Measurements from ENCODE around the gene FCHSD2.

FCHSD2 gene

GRCh38 chr11:72836111-72836510 is 306.0 kb downstream of the FCHSD2 start:
- H3K27me3 ChIP-seq (replicated peaks in 2 of 5; ENCODE audit: control insufficient read depth in 4 of 5, insufficient read depth in 5 of 5, low read length in 4 of 5): no peaks in the 10 kb centered on the region
- no peak overlapping the region for H3K27ac ChIP-seq (ENCODE audit: insufficient read depth in 1 of 2, low read depth in 1 of 2, low read length in 2 of 2, poor library complexity in 1 of 2, severe bottlenecking in 2 of 2)
- no peaks in the 10 kb centered on the region for H3K9me3 ChIP-seq (ENCODE audit: control extremely low read depth in 1 of 5, control insufficient read depth in 4 of 5, insufficient read depth in 2 of 5, low read depth in 1 of 5, low read length in 4 of 5)
- POLR2A ChIA-PET: interaction anchor here (0.7 to 0.9 kb wide), 2 partner anchors 111 to 143 kb away, joined by 4 to 5 read pairs; no protein-coding TSS in a partner anchor
- H3K4me3 ChIP-seq (ENCODE audit: control insufficient read depth in 1 of 7, extremely low read depth in 1 of 7, insufficient read depth in 4 of 7, low read depth in 2 of 7, low read length in 6 of 7): no peak overlapping the region
- CTCF ChIA-PET: interaction anchor here (0.5 to 6.8 kb wide), 4 partner anchors 35 to 342 kb away, joined by 3 to 75 read pairs (median 4); partner anchors contain the start of gene STARD10
- no peak for DNase-seq
- H3K4me1 ChIP-seq (ENCODE audit: control extremely low read depth in 1 of 4, control insufficient read depth in 4 of 4, insufficient read depth in 4 of 4, low read length in 3 of 4): peaks cover 0 to 11% (median 4%) of the 10 kb centered on the region in 4 experiments
- 90% methylated on average over 3 of the region's 4 CpGs for WGBS (ENCODE audit: insufficient coverage)
- peaks cover 8 to 72% (median 47%) of the 10 kb centered on the region in 4 experiments for H3K36me3 ChIP-seq (ENCODE audit: control insufficient read depth in 4 of 4, insufficient read depth in 4 of 4, low read length in 3 of 4)

- H3K4me3 ChIP-seq (ENCODE audit: control insufficient read depth in 1 of 7, extremely low read depth in 1 of 7, insufficient read depth in 4 of 7, low read depth in 2 of 7, low read length in 6 of 7): no peak overlapping the region
- CTCF ChIA-PET: interaction anchor here (0.7 to 6.8 kb wide), 2 partner anchors 111 to 343 kb away, joined by 3 to 75 read pairs; no protein-coding TSS in a partner anchor
- H3K4me1 ChIP-seq (ENCODE audit: control extremely low read depth in 1 of 4, control insufficient read depth in 4 of 4, insufficient read depth in 4 of 4, low read length in 3 of 4): peaks cover 0 to 11% (median 4%) of the 10 kb centered on the region in 4 experiments
- no peaks in the 10 kb centered on the region for H3K9me3 ChIP-seq (ENCODE audit: control extremely low read depth in 1 of 5, control insufficient read depth in 4 of 5, insufficient read depth in 2 of 5, low read depth in 1 of 5, low read length in 4 of 5)
- POLR2A ChIA-PET: no interaction called here
- H3K27me3 ChIP-seq (replicated peaks in 2 of 5; ENCODE audit: control insufficient read depth in 4 of 5, insufficient read depth in 5 of 5, low read length in 4 of 5): no peaks in the 10 kb centered on the region
- H3K36me3 ChIP-seq (ENCODE audit: control insufficient read depth in 4 of 4, insufficient read depth in 4 of 4, low read length in 3 of 4): peaks cover 8 to 73% (median 50%) of the 10 kb centered on the region in 4 experiments
- DNase-seq: peak in 2 of 3 donors; percentile 28 to 30
- WGBS (ENCODE audit: insufficient coverage): 89% methylated on average over 5 of the region's 5 CpGs
- peak overlapping the region in 1 of 2 experiments; percentile 50 for H3K27ac ChIP-seq (ENCODE audit: insufficient read depth in 1 of 2, low read depth in 1 of 2, low read length in 2 of 2, poor library complexity in 1 of 2, severe bottlenecking in 2 of 2)
These were observed 307.2 kb downstream of the FCHSD2 start for GRCh38 chr11:72834905-72835304.

GRCh38 chr11:72833811-72834493 is 308.2 kb downstream of the FCHSD2 start:
- ChIA-PET CTCF (interaction anchor here (1.5 to 6.8 kb wide), 5 partner anchors 13 to 456 kb away, joined by 3 to 75 read pairs (median 13); no protein-coding TSS in a partner anchor), POLR2A (no interaction called here)
- H3K36me3 ChIP-seq (ENCODE audit: control insufficient read depth in 4 of 4, insufficient read depth in 4 of 4, low read length in 3 of 4): peaks cover 2 to 73% (median 51%) of the 10 kb centered on the region in 4 experiments
- 92% methylated on average over 2 of the region's 8 CpGs for WGBS (ENCODE audit: insufficient coverage)
- H3K4me1 ChIP-seq (ENCODE audit: control extremely low read depth in 1 of 4, control insufficient read depth in 4 of 4, insufficient read depth in 4 of 4, low read length in 3 of 4): peaks cover 0 to 11% (median 4%) of the 10 kb centered on the region in 4 experiments
- H3K27me3 ChIP-seq (replicated peaks in 2 of 5; ENCODE audit: control insufficient read depth in 4 of 5, insufficient read depth in 5 of 5, low read length in 4 of 5): no peaks in the 10 kb centered on the region
- no peak overlapping the region for H3K27ac ChIP-seq (ENCODE audit: insufficient read depth in 1 of 2, low read depth in 1 of 2, low read length in 2 of 2, poor library complexity in 1 of 2, severe bottlenecking in 2 of 2)
- no peak overlapping the region for H3K4me3 ChIP-seq (ENCODE audit: control insufficient read depth in 1 of 7, extremely low read depth in 1 of 7, insufficient read depth in 4 of 7, low read depth in 2 of 7, low read length in 6 of 7)
- DNase-seq: no peak
- H3K9me3 ChIP-seq (ENCODE audit: control extremely low read depth in 1 of 5, control insufficient read depth in 4 of 5, insufficient read depth in 2 of 5, low read depth in 1 of 5, low read length in 4 of 5): no peaks in the 10 kb centered on the region

GRCh38 chr11:72833083-72833733 is 308.9 kb downstream of the FCHSD2 start:
- peaks cover 0 to 11% (median 4%) of the 10 kb centered on the region in 4 experiments for H3K4me1 ChIP-seq (ENCODE audit: control extremely low read depth in 1 of 4, control insufficient read depth in 4 of 4, insufficient read depth in 4 of 4, low read length in 3 of 4)
- H3K4me3 ChIP-seq (ENCODE audit: control insufficient read depth in 1 of 7, extremely low read depth in 1 of 7, insufficient read depth in 4 of 7, low read depth in 2 of 7, low read length in 6 of 7): no peak overlapping the region
- ChIA-PET POLR2A (no interaction called here), CTCF (interaction anchor here (0.5 to 6.8 kb wide), 10 partner anchors 7 to 457 kb away, joined by 3 to 75 read pairs (median 9); partner anchors contain the start of gene ATG16L2)
- H3K36me3 ChIP-seq (ENCODE audit: control insufficient read depth in 4 of 4, insufficient read depth in 4 of 4, low read length in 3 of 4): peaks cover 6 to 73% (median 51%) of the 10 kb centered on the region in 4 experiments
- no peak for DNase-seq
- no peaks in the 10 kb centered on the region for H3K9me3 ChIP-seq (ENCODE audit: control extremely low read depth in 1 of 5, control insufficient read depth in 4 of 5, insufficient read depth in 2 of 5, low read depth in 1 of 5, low read length in 4 of 5)
- 97% methylated on average over 5 of the region's 5 CpGs for WGBS (ENCODE audit: insufficient coverage)
- H3K27me3 ChIP-seq (replicated peaks in 2 of 5; ENCODE audit: control insufficient read depth in 4 of 5, insufficient read depth in 5 of 5, low read length in 4 of 5): no peaks in the 10 kb centered on the region
- H3K27ac ChIP-seq (ENCODE audit: insufficient read depth in 1 of 2, low read depth in 1 of 2, low read length in 2 of 2, poor library complexity in 1 of 2, severe bottlenecking in 2 of 2): peak overlapping the region in 1 of 2 experiments; percentile 60

- H3K4me3 ChIP-seq (ENCODE audit: control insufficient read depth in 1 of 7, extremely low read depth in 1 of 7, insufficient read depth in 4 of 7, low read depth in 2 of 7, low read length in 6 of 7): no peak overlapping the region
- no peaks in the 10 kb centered on the region for H3K27me3 ChIP-seq (replicated peaks in 2 of 5; ENCODE audit: control insufficient read depth in 4 of 5, insufficient read depth in 5 of 5, low read length in 4 of 5)
- peaks cover 0 to 11% (median 4%) of the 10 kb centered on the region in 4 experiments for H3K4me1 ChIP-seq (ENCODE audit: control extremely low read depth in 1 of 4, control insufficient read depth in 4 of 4, insufficient read depth in 4 of 4, low read length in 3 of 4)
- 86% methylated on average over 7 of the region's 9 CpGs for WGBS (ENCODE audit: insufficient coverage)
- H3K36me3 ChIP-seq (ENCODE audit: control insufficient read depth in 4 of 4, insufficient read depth in 4 of 4, low read length in 3 of 4): peaks cover 6 to 70% (median 47%) of the 10 kb centered on the region in 4 experiments
- H3K27ac ChIP-seq (ENCODE audit: insufficient read depth in 1 of 2, low read depth in 1 of 2, low read length in 2 of 2, poor library complexity in 1 of 2, severe bottlenecking in 2 of 2): peak overlapping the region in 1 of 2 experiments; percentile 60
- H3K9me3 ChIP-seq (ENCODE audit: control extremely low read depth in 1 of 5, control insufficient read depth in 4 of 5, insufficient read depth in 2 of 5, low read depth in 1 of 5, low read length in 4 of 5): no peaks in the 10 kb centered on the region
- ChIA-PET CTCF (interaction anchor here (0.5 to 6.8 kb wide), 31 partner anchors 8 to 540 kb away, joined by 3 to 75 read pairs (median 4); partner anchors contain the start of genes ATG16L2 and STARD10), POLR2A (interaction anchor here (1.5 kb wide), 1 partner anchor 20 kb away, joined by 5 read pairs; no protein-coding TSS in a partner anchor)
- no peak for DNase-seq
These were observed 309.6 kb downstream of the FCHSD2 start for GRCh38 chr11:72832301-72833082.

- H3K27me3 ChIP-seq (replicated peaks in 2 of 5; ENCODE audit: control insufficient read depth in 4 of 5, insufficient read depth in 5 of 5, low read length in 4 of 5): no peaks in the 10 kb centered on the region
- WGBS (ENCODE audit: insufficient coverage): 54% methylated on average over 12 of the region's 13 CpGs
- POLR2A ChIA-PET: interaction anchor here (1.5 kb wide), 1 partner anchor 19 kb away, joined by 5 read pairs; no protein-coding TSS in a partner anchor
- H3K9me3 ChIP-seq (ENCODE audit: control extremely low read depth in 1 of 5, control insufficient read depth in 4 of 5, insufficient read depth in 2 of 5, low read depth in 1 of 5, low read length in 4 of 5): no peaks in the 10 kb centered on the region
- no peak overlapping the region for H3K27ac ChIP-seq (ENCODE audit: insufficient read depth in 1 of 2, low read depth in 1 of 2, low read length in 2 of 2, poor library complexity in 1 of 2, severe bottlenecking in 2 of 2)
- H3K4me3 ChIP-seq (ENCODE audit: control insufficient read depth in 1 of 7, extremely low read depth in 1 of 7, insufficient read depth in 4 of 7, low read depth in 2 of 7, low read length in 6 of 7): no peak overlapping the region
- H3K4me1 ChIP-seq (ENCODE audit: control extremely low read depth in 1 of 4, control insufficient read depth in 4 of 4, insufficient read depth in 4 of 4, low read length in 3 of 4): peaks cover 0 to 11% (median 4%) of the 10 kb centered on the region in 4 experiments
- CTCF ChIA-PET: interaction anchor here (0.6 to 6.8 kb wide), 31 partner anchors 9 to 541 kb away, joined by 3 to 75 read pairs (median 4); partner anchors contain the start of genes ATG16L2 and STARD10
- DNase-seq: peak; percentile 62 to 81 (median 79)
- H3K36me3 ChIP-seq (ENCODE audit: control insufficient read depth in 4 of 4, insufficient read depth in 4 of 4, low read length in 3 of 4): peaks cover 9 to 72% (median 45%) of the 10 kb centered on the region in 4 experiments
These were observed 310.4 kb downstream of the FCHSD2 start for GRCh38 chr11:72831521-72832300.

Measured in common myeloid progenitor, CD34-positive (primary cell).